Spinal cord (tissue), 10 donors: ENCODE measurements around the gene HSPA12B. TPM values are rescaled to one million over a fixed set of nuclear protein-coding genes. Genes with fewer than 3 reads are reported as not detected.

ENCODE experiments used
- DNase-seq, 6 donors: peaks; one replicate each; pipeline versions ENCODE4 v3.0.0 to v3.0.0-alpha.2; 2013 to 2015; ENCODE audit warnings: low spot score in 6 of 6, low read depth in 4 of 6
- H3K27ac ChIP-seq: one replicate; pipeline ENCODE4 v1.5.1; 2013; ENCODE audit warnings: low read depth, low read length, control low read depth
- H3K27me3 ChIP-seq: one replicate; pipeline ENCODE4 v1.6.1; 2013; ENCODE audit warnings: low read length; ENCODE audit not compliant: control insufficient read depth, insufficient read depth
- H3K36me3 ChIP-seq: one replicate; pipeline ENCODE4 v1.6.1; 2013; ENCODE audit warnings: low read length; ENCODE audit not compliant: control insufficient read depth, insufficient read depth
- H3K4me1 ChIP-seq: one replicate; pipeline ENCODE4 v1.6.1; 2013; ENCODE audit warnings: low read length; ENCODE audit not compliant: control insufficient read depth, insufficient read depth
- H3K4me3 ChIP-seq: one replicate; pipeline ENCODE4 v1.5.1; 2013; ENCODE audit warnings: low read depth, low read length, control low read depth
- H3K9me3 ChIP-seq: one replicate; pipeline ENCODE4 v1.6.1; 2013; ENCODE audit warnings: low read length; ENCODE audit not compliant: control insufficient read depth, insufficient read depth
- WGBS: methylation state at CpG from one replicate; pipeline ENCODE4 v1.1.5; 2013; ENCODE audit warnings: missing lambda C conversion rate; ENCODE audit not compliant: insufficient coverage; 5-methylcytosine and 5-hydroxymethylcytosine counted together
- polyA plus RNA-seq, 2 donors: library from polyadenylated mRNA; unstranded; fragments of 120-200 nt; gene quantifications; one replicate each; pipeline ENCODE4 v1.2.1, GENCODE V29; 2013; ENCODE audit not compliant: insufficient read length in 2 of 2
- total RNA-seq, 2 donors: library from RNA; depleted of rRNA in 1 of 2; stranded (reverse); fragments of 120-200 nt in 1 of 2; fragments of >200 nt in 1 of 2; gene quantifications; one replicate each; pipeline versions ENCODE4 v1.2.3 to v1.2.4, GENCODE V29; 2013 to 2014
- donor health status: healthy.

Gene HSPA12B
- total and polyA plus RNA-seq, 4 donors: 4.1 to 16.1 (median 14.0) TPM

DNA sequence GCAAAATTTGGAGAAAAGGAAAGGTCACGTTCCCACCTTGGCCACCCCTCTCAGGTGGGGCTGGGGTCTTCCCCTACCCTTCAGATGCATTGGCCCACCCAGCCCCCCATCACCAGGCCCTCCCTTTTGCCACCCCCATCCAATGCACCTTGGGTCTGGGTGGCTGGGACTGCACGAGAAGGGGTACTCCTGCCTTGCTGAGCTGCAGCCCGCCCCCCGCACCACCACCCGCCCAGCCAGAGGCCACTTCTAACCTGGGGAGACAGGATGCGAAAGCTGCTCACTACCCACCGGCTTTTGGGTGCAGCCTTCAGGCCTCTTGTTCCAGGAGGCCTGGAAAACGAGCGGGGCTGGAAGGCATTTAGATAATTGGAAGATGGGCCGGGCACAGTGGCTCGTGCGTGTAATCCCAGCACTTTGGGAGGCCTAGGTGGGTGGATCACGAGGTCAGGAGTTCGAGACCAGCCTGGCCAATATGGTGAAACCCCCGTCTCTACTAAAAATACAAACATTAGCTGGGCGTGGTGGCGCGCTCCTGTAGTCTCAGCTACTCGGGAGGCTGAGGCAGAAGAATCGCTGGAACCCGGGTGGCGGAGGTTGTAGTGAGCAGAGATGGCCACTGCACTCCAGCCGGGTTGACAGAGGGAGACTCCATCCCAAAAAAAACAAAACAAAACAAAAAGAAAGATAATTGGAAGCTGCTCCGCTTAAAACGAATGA, 62.4 kb downstream of the HSPA12B start:
- Histone ChIP-seq H3K27me3 (no peaks in the 10 kb centered on the region), H3K36me3 (peaks cover 7% of the 10 kb centered on the region), H3K4me3 (peak overlapping the region; percentile 97), H3K9me3 (no peaks in the 10 kb centered on the region), H3K4me1 (peaks cover 49% of the 10 kb centered on the region), H3K27ac (peak overlapping the region; percentile 97)
- 90% methylated on average over 9 of the region's 25 CpGs for WGBS
- DNase-seq: no peak

DNA sequence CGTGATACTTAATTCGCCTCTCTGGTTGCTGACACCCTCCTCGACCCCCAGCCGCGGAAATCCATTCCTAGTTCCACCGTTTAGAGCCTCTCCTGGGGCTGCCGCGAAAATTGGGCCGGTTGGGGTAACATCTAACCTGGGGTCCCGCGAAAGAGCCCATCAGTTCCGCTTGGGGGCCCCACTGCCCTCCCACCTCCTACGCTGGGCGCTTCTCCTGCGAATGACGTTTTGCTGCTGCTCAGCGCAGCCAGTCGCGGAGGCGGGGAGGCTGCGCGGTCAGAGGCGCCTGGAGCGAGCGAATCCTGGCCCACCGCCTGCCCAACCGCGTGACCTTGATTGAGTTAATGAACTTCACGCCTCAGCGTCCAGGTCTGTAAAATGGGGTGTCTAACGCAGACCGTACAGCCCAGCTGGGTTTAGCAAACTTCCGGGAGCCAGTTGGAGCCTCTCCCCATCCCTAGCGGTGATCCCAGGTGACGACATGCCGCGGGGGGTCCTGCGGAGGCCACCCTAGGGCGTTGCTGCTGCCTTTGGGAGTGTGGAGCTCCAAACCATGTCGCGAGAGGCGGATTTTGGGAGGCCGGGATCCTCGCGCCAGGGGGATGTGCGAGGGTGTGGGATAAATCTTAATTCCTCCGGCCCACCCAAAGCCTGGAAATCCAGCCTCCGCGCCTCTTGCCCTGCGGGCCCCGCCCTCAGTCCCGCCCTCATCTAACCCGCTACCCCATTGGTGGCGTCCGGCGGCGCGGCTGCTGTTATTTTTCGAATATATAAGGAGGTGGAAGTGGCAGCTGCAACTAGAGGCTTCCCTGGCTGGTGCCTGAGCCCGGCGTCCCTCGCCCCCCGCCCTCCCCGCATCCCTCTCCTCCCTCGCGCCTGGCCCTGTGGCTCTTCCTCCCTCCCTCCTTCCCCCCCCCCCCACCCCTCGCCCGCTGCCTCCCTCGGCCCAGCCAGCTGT, 63.3 kb downstream of the HSPA12B start, which contains the start of gene CDC25B:
Gene CDC25B, plus strand, starts transcription at position 800 of the 958 bp plus-strand sequence. CDS start 222 bp downstream, outside the sequence.
- peak within 1 kb of the TSS; percentile 97 for H3K4me3 ChIP-seq
- WGBS: 1% methylated on average over 40 of the region's 69 CpGs
- no peaks in the 10 kb centered on the region for H3K27me3 ChIP-seq
- no peaks in the 10 kb centered on the region for H3K9me3 ChIP-seq
- peak within 1 kb of the TSS; percentile 97 for H3K27ac ChIP-seq
- DNase-seq: peak in 4 of 6 donors; percentile 76 to 95 (median 90)
- peaks cover 58% of the 10 kb centered on the region for H3K4me1 ChIP-seq
- H3K36me3 ChIP-seq: peaks cover 16% of the 10 kb centered on the region

DNA sequence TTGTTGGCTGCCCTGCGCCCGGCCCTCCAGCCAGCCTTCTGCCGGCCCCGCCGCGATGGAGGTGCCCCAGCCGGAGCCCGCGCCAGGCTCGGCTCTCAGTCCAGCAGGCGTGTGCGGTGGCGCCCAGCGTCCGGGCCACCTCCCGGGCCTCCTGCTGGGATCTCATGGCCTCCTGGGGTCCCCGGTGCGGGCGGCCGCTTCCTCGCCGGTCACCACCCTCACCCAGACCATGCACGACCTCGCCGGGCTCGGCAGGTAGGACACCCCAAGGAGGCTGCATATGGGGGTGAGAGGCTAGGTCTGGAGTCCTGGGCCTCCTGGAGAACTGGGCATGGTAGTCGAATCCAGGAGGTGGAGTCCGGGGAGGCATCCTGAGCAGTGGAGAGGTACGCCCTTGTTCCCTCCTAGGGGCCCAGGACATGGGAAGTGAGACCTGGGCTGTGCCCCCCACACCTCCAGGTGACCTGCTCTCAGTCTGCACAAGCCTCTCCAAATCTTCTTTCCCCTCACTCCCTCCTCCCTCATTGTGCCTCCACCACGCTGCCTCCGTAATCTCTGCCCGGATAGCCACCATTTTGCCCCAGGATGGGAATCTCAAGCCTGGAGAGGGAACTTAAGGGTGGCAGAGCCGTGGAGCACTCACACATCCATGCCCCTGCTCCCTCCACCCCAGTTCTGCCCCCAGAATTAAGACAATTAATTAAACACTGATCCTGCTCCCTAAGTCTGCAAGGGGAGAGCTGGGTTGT, 64.2 kb downstream of the HSPA12B start:
- Histone ChIP-seq H3K36me3 (peaks cover 25% of the 10 kb centered on the region), H3K9me3 (no peaks in the 10 kb centered on the region), H3K27ac (peak overlapping the region; percentile 52), H3K4me3 (peak overlapping the region; percentile 40), H3K4me1 (peaks cover 64% of the 10 kb centered on the region), H3K27me3 (no peaks in the 10 kb centered on the region)
- DNase-seq: no peak
- 11% methylated on average over 22 of the region's 33 CpGs for WGBS

DNA sequence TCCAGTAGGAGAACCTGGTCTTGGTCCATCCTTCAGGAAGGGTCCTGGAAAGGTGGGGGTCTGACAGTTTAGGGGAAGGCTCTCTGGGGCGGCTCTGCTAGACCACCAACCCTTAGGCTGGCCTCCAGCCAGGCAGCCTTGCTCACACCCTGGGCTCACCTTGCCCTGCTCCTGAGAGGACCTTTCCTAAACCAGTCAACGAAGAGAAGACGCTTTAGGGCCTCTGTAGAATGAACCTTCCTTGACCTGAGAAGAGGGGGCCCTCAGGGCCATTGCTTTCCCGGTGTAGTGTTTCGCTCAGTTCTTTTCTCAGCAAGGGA, 64.7 kb downstream of the HSPA12B start:
- 67% methylated on average over 5 of the region's 5 CpGs for WGBS
- H3K4me3 ChIP-seq: peak overlapping the region; percentile 40
- H3K9me3 ChIP-seq: no peaks in the 10 kb centered on the region
- no peak for DNase-seq
- H3K27ac ChIP-seq: no peak overlapping the region
- peaks cover 64% of the 10 kb centered on the region for H3K4me1 ChIP-seq
- no peaks in the 10 kb centered on the region for H3K27me3 ChIP-seq
- H3K36me3 ChIP-seq: peaks cover 30% of the 10 kb centered on the region

DNA sequence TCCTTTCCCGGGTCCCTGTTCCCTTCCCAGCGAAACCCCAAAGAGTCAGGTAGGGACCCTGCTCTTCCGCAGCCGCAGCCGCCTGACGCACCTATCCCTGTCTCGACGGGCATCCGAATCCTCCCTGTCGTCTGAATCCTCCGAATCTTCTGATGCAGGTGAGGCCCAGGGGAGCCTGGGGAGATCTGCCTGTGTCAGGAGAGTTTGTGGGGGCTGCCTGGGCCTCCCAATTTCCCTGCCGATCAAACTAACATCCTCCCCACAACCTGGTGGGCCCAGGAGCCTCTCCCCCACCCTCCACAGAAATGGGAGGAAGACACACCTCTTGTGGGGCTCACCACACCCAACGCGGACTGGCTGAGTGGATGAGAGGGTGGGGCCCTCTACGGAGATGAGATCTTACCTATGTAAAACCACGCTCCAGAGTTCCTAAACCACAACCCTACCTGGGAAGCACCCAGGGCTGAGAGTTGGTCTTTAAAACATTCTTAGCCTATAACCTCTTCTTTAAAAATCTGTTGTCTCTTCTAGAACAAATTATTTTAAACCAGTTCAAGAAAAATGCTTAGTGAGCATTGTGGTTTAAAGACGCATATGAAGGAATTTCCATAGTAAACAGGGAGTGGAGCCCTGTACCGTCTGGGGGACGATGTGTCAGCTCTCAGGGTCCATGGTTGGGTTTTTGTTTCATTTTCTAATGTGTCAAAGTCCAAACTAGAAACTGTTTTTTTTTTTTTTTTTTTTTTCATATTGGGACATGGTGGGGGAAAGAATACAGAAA, 65.3 kb downstream of the HSPA12B start:
- H3K27ac ChIP-seq: peak overlapping the region; percentile 18
- H3K9me3 ChIP-seq: no peaks in the 10 kb centered on the region
- H3K36me3 ChIP-seq: peaks cover 35% of the 10 kb centered on the region
- no peaks in the 10 kb centered on the region for H3K27me3 ChIP-seq
- H3K4me1 ChIP-seq: peaks cover 64% of the 10 kb centered on the region
- H3K4me3 ChIP-seq: peak overlapping the region; percentile 40
- WGBS: 77% methylated on average over 8 of the region's 19 CpGs
- no peak for DNase-seq

DNA sequence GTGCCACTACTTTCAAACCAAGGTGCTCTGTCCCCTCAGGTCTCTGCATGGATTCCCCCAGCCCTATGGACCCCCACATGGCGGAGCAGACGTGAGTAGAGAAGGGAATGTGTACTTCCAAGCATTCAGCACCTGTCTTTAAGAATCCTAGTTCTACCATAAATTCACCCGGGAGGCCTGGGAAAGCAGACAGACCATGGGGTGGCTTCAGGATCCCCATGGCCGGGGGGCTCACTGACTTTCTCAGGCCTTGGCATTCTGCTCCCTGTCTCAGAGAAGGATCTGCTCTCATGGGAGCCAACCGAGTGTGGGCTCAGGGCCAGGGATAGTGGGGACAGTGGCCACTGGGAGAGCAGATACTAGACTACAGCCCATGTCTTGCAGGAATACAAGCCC, 65.9 kb downstream of the HSPA12B start:
- peaks cover 64% of the 10 kb centered on the region for H3K4me1 ChIP-seq
- 31% methylated on average over 3 of the region's 5 CpGs for WGBS
- H3K4me3 ChIP-seq: no peak overlapping the region
- H3K36me3 ChIP-seq: peaks cover 41% of the 10 kb centered on the region
- H3K27ac ChIP-seq: peak overlapping the region; percentile 18
- DNase-seq: peak in 1 of 6 donors; percentile 46
- no peaks in the 10 kb centered on the region for H3K27me3 ChIP-seq
- no peaks in the 10 kb centered on the region for H3K9me3 ChIP-seq

DNA sequence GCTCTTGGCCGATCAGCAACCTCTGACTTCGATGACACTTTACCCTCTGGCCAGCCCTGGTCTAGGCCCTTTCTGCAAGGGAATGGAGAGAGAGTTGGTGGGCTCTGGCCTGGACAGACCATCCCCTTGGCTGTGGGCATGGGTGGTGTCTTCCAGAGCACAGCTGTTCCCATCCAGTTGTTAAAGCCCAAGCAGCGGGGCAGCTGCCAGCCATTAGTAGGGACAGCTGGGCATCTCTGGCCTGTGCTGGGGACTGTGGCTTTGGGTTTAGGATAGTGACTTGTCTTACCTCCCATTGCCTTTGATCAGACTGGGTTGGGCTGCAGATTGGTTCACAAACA, 66.4 kb downstream of the HSPA12B start:
- 70% methylated on average over 3 of the region's 3 CpGs for WGBS
- Histone ChIP-seq H3K27ac (peak overlapping the region; percentile 58), H3K36me3 (peaks cover 46% of the 10 kb centered on the region), H3K4me1 (peaks cover 64% of the 10 kb centered on the region), H3K9me3 (no peaks in the 10 kb centered on the region), H3K4me3 (no peak overlapping the region), H3K27me3 (no peaks in the 10 kb centered on the region)
- no peak for DNase-seq

DNA sequence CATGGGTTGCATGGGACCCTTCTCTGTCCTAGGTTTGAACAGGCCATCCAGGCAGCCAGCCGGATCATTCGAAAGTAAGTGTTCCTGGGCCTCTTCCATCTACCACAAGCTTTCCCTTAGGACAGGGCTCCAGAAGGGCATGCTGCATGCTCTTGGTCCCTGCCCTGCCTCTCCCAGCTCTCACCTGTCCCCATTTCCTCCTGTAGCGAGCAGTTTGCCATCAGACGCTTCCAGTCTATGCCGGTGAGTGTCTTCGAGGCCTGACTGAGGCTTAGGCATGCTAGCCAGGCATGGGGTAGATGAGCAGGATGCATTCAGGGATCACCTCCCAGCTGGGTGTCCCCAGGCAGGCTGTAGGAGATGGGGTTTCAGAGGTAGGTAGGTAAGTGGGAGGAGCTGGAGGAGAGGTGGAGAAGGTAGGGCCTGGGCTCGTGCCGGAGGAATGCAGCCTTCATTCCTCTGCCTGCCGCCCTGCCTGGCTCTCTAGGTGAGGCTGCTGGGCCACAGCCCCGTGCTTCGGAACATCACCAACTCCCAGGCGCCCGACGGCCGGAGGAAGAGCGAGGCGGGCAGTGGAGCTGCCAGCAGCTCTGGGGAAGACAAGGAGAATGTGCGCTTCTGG, 67.9 kb downstream of the HSPA12B start:
- DNase-seq: no peak
- Histone ChIP-seq H3K27ac (no peak overlapping the region), H3K27me3 (no peaks in the 10 kb centered on the region), H3K4me1 (peaks cover 57% of the 10 kb centered on the region), H3K36me3 (peaks cover 61% of the 10 kb centered on the region), H3K9me3 (no peaks in the 10 kb centered on the region), H3K4me3 (no peak overlapping the region)
- 79% methylated on average over 14 of the region's 18 CpGs for WGBS
